GM12878 (cell line): ENCODE data around the gene RBL2. TPM values are rescaled to one million over a fixed set of nuclear protein-coding genes. Genes with fewer than 3 reads are reported as not detected.
A peak's percentile ranks its signal among the peaks of the same experiment; 100 is the strongest.

Experiments
- ATF7 ChIP-seq: fragments of 450-650 bp; IDR thresholded peaks from 2 replicates; pipeline ENCODE4 v1.6.1; 2016; ENCODE audit warnings: low read depth, mild to moderate bottlenecking
- BCL11A ChIP-seq: IDR thresholded peaks from 2 replicates; pipeline ENCODE4 v1.6.1; 2011; ENCODE audit warnings: low read depth, low read length
- ESRRA ChIP-seq: IDR thresholded peaks from 2 replicates; pipeline ENCODE4 v1.6.1; 2012; ENCODE audit warnings: mild to moderate bottlenecking, low read length, improper control_type of control experiment
- ETV6 ChIP-seq, 2 experiments: fragments of 450-650 bp in 1 of 2; IDR thresholded peaks in 1 of 2; conservative IDR thresholded peaks in 1 of 2; 2 replicates each; pipeline ENCODE4 v1.6.1; 2014; ENCODE audit warnings: antibody characterized with exemption in 1 of 2, borderline replicate concordance in 1 of 2, low read depth in 1 of 2, mild to moderate bottlenecking in 1 of 2, moderate library complexity in 1 of 2
- KAT2A ChIP-seq: conservative IDR thresholded peaks from 2 replicates; pipeline ENCODE4 v1.6.1; 2011; ENCODE audit warnings: low read depth, low read length; ENCODE audit not compliant: control insufficient read depth
- LARP7 ChIP-seq: fragments of 450-650 bp; IDR thresholded peaks from 2 replicates; pipeline ENCODE4 v1.6.1; 2017; ENCODE audit warnings: mild to moderate bottlenecking
- MTA3 ChIP-seq: IDR thresholded peaks from 2 replicates; pipeline ENCODE4 v1.6.1; 2012; ENCODE audit warnings: low read length, inconsistent platforms, borderline replicate concordance
- MYC ChIP-seq: IDR thresholded peaks from 2 replicates; pipeline ENCODE4 v1.6.1; 2011; ENCODE audit warnings: mild to moderate bottlenecking, low read length, moderate library complexity, inconsistent platforms; ENCODE audit not compliant: insufficient read depth, insufficient replicate concordance, insufficient read length, severe bottlenecking
- POU2F2 ChIP-seq: IDR thresholded peaks from 3 replicates; pipeline ENCODE4 v1.6.1; 2011; ENCODE audit warnings: low read depth, mild to moderate bottlenecking, low read length, borderline replicate concordance
- SIN3A ChIP-seq: IDR thresholded peaks from 2 replicates; pipeline ENCODE4 v1.6.1; 2012; ENCODE audit warnings: low read depth, low read length, improper control_type of control experiment
- SIX5 ChIP-seq: IDR thresholded peaks from 2 replicates; pipeline ENCODE4 v1.6.1; 2011; ENCODE audit warnings: mild to moderate bottlenecking, low read depth, low read length, moderate library complexity; ENCODE audit not compliant: severe bottlenecking
- ZNF274 ChIP-seq: IDR thresholded peaks from one replicate; pipeline ENCODE4 v1.8.0; 2011; ENCODE audit not compliant: insufficient read length, insufficient read depth
- polyA plus RNA-seq, 11 experiments: library from polyadenylated mRNA; depleted of rRNA in 4 of 11; unstranded in 6 of 11; stranded (reverse) in 5 of 11; fragments of >200 nt; fragmentation: Nextera tagmentation in 4 of 11; fragmentation: Illumina TruSeq in 1 of 11; extraction: Ambion mirVana in 4 of 11; extraction: Trizol in 1 of 11; gene quantifications; 1 replicate in 1 of 11; 2 replicates in 10 of 11; pipeline versions ENCODE4 v1.2.1 to v1.2.3, GENCODE V29; 2011 to 2016; ENCODE audit warnings: inconsistent platforms in 2 of 11, missing spikeins in 2 of 11, low read depth in 1 of 11
- total RNA-seq, 4 experiments: library from RNA; depleted of rRNA in 3 of 4; stranded (reverse); fragments of >200 nt in 3 of 4; fragmentation: Illumina TruSeq in 1 of 4; extraction: Trizol in 1 of 4; gene quantifications; 2 replicates each; pipeline versions ENCODE4 v1.2.1 to v1.2.3, GENCODE V29; 2013 to 2021
- TF ChIP-seq, protein P1 (sequence below): fragments of 150-350 bp; IDR thresholded peaks from 2 replicates; pipeline ENCODE4 v1.6.1; 2014; ENCODE audit warnings: mild to moderate bottlenecking, low read depth, low read length
- TF ChIP-seq, protein P2 (sequence below): fragments of 450-650 bp; IDR thresholded peaks from 2 replicates; pipeline ENCODE4 v1.6.1; 2017; ENCODE audit warnings: antibody characterized with exemption, mild to moderate bottlenecking, moderate library complexity
- TF ChIP-seq, protein P3 (sequence below): fragments of 450-650 bp; formaldehyde crosslinking; IDR thresholded peaks from 2 replicates; pipeline ENCODE4 v1.5.0; 2022; ENCODE audit warnings: mild to moderate bottlenecking, missing genetic modification characterization
- TF ChIP-seq, protein P4 (sequence below): fragments of 450-650 bp; formaldehyde crosslinking; IDR thresholded peaks from 2 replicates; pipeline ENCODE4 v1.4.0; 2022; ENCODE audit warnings: mild to moderate bottlenecking, moderate library complexity
- TF ChIP-seq, protein P5 (sequence below): IDR thresholded peaks from 2 replicates; pipeline ENCODE4 v1.6.1; 2011; ENCODE audit warnings: low read depth, mild to moderate bottlenecking, low read length, moderate library complexity, borderline replicate concordance; ENCODE audit errors: extremely low read depth

RBL2 gene
- total and polyA plus RNA-seq, 10 of the 15 experiments (the other 5 are each of a cell fraction or from before 2014, with no cell fraction given), result 10.0 to 107 (median 39.0) TPM

DNA sequence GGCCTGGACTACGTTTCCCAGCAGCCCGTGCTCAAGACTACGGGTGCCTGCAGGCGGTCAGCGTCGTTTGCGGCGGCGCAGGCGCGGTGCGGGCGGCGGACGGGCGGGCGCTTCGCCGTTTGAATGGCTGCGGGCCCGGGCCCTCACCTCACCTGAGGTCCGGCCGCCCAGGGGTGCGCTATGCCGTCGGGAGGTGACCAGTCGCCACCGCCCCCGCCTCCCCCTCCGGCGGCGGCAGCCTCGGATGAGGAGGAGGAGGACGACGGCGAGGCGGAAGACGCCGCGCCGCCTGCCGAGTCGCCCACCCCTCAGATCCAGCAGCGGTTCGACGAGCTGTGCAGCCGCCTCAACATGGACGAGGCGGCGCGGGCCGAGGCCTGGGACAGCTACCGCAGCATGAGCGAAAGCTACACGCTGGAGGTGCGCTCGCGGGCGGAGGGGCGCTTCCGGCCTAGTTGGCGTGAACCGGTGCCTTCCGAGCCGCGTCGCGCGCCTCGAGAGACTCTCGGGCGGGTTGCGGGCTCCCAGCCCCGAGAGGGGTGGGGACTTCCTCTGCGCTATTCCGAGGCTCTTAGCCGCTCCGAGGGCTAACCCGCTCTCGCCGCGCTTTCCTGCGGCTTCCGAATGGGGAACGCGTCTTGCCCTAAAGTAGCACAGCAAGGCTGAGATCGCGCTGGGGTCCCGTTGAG, at the start of gene RBL2 (continued):
- TF ChIP-seq, protein P1, sequence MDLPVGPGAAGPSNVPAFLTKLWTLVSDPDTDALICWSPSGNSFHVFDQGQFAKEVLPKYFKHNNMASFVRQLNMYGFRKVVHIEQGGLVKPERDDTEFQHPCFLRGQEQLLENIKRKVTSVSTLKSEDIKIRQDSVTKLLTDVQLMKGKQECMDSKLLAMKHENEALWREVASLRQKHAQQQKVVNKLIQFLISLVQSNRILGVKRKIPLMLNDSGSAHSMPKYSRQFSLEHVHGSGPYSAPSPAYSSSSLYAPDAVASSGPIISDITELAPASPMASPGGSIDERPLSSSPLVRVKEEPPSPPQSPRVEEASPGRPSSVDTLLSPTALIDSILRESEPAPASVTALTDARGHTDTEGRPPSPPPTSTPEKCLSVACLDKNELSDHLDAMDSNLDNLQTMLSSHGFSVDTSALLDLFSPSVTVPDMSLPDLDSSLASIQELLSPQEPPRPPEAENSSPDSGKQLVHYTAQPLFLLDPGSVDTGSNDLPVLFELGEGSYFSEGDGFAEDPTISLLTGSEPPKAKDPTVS, result 0 out of 2 replicates have a peak, but pooled peaks have one; percentile 28
- peak; percentile 97 for TF ChIP-seq LARP7
- no peak for TF ChIP-seq ETV6 (conservative IDR thresholded peaks at IDR 0.05 in 1 of 2, IDR thresholded peaks at IDR 0.05 in 1 of 2; ENCODE audit: borderline replicate concordance in 1 of 2, low read depth in 1 of 2)
- TF ChIP-seq SIN3A, result no peak; the same call in 1 of the 2 replicates
- no peak for TF ChIP-seq KAT2A
- no peak for TF ChIP-seq MTA3
- TF ChIP-seq, protein P2, sequence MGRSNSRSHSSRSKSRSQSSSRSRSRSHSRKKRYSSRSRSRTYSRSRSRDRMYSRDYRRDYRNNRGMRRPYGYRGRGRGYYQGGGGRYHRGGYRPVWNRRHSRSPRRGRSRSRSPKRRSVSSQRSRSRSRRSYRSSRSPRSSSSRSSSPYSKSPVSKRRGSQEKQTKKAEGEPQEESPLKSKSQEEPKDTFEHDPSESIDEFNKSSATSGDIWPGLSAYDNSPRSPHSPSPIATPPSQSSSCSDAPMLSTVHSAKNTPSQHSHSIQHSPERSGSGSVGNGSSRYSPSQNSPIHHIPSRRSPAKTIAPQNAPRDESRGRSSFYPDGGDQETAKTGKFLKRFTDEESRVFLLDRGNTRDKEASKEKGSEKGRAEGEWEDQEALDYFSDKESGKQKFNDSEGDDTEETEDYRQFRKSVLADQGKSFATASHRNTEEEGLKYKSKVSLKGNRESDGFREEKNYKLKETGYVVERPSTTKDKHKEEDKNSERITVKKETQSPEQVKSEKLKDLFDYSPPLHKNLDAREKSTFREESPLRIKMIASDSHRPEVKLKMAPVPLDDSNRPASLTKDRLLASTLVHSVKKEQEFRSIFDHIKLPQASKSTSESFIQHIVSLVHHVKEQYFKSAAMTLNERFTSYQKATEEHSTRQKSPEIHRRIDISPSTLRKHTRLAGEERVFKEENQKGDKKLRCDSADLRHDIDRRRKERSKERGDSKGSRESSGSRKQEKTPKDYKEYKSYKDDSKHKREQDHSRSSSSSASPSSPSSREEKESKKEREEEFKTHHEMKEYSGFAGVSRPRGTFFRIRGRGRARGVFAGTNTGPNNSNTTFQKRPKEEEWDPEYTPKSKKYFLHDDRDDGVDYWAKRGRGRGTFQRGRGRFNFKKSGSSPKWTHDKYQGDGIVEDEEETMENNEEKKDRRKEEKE, result no peak
- TF ChIP-seq POU2F2, result 0 out of 3 replicates have a peak, but pooled peaks have one; percentile 38
- no peak for TF ChIP-seq ATF7
- TF ChIP-seq, protein P3, sequence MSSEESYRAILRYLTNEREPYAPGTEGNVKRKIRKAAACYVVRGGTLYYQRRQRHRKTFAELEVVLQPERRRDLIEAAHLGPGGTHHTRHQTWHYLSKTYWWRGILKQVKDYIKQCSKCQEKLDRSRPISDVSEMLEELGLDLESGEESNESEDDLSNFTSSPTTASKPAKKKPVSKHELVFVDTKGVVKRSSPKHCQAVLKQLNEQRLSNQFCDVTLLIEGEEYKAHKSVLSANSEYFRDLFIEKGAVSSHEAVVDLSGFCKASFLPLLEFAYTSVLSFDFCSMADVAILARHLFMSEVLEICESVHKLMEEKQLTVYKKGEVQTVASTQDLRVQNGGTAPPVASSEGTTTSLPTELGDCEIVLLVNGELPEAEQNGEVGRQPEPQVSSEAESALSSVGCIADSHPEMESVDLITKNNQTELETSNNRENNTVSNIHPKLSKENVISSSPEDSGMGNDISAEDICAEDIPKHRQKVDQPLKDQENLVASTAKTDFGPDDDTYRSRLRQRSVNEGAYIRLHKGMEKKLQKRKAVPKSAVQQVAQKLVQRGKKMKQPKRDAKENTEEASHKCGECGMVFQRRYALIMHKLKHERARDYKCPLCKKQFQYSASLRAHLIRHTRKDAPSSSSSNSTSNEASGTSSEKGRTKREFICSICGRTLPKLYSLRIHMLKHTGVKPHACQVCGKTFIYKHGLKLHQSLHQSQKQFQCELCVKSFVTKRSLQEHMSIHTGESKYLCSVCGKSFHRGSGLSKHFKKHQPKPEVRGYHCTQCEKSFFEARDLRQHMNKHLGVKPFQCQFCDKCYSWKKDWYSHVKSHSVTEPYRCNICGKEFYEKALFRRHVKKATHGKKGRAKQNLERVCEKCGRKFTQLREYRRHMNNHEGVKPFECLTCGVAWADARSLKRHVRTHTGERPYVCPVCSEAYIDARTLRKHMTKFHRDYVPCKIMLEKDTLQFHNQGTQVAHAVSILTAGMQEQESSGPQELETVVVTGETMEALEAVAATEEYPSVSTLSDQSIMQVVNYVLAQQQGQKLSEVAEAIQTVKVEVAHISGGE (CRISPR knock-in tag), result no peak
- TF ChIP-seq ZNF274, result no peak
- TF ChIP-seq BCL11A, result no peak
- TF ChIP-seq, protein P4, sequence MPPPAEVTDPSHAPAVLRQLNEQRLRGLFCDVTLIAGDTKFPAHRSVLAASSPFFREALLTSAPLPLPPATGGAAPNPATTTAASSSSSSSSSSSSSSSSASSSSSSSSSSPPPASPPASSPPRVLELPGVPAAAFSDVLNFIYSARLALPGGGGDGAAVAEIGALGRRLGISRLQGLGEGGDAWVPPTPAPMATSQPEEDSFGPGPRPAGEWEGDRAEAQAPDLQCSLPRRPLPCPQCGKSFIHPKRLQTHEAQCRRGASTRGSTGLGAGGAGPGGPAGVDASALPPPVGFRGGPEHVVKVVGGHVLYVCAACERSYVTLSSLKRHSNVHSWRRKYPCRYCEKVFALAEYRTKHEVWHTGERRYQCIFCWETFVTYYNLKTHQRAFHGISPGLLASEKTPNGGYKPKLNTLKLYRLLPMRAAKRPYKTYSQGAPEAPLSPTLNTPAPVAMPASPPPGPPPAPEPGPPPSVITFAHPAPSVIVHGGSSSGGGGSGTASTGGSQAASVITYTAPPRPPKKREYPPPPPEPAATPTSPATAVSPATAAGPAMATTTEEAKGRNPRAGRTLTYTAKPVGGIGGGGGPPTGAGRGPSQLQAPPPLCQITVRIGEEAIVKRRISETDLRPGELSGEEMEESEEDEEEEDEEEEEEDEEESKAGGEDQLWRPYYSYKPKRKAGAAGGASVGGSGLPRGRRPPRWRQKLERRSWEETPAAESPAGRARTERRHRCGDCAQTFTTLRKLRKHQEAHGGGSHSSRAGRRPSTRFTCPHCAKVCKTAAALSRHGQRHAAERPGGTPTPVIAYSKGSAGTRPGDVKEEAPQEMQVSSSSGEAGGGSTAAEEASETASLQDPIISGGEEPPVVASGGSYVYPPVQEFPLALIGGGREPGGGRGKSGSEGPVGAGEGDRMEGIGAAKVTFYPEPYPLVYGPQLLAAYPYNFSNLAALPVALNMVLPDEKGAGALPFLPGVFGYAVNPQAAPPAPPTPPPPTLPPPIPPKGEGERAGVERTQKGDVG (CRISPR knock-in tag), result no peak
- TF ChIP-seq ESRRA, result no peak
- peak; percentile 7 for TF ChIP-seq MYC
- TF ChIP-seq, protein P5, sequence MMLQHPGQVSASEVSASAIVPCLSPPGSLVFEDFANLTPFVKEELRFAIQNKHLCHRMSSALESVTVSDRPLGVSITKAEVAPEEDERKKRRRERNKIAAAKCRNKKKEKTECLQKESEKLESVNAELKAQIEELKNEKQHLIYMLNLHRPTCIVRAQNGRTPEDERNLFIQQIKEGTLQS, result no peak
- peak; percentile 95 for TF ChIP-seq SIX5
